Measurements from ENCODE around the gene KLHDC3.

KLHDC3 gene, protein sequence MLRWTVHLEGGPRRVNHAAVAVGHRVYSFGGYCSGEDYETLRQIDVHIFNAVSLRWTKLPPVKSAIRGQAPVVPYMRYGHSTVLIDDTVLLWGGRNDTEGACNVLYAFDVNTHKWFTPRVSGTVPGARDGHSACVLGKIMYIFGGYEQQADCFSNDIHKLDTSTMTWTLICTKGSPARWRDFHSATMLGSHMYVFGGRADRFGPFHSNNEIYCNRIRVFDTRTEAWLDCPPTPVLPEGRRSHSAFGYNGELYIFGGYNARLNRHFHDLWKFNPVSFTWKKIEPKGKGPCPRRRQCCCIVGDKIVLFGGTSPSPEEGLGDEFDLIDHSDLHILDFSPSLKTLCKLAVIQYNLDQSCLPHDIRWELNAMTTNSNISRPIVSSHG

DNA sequence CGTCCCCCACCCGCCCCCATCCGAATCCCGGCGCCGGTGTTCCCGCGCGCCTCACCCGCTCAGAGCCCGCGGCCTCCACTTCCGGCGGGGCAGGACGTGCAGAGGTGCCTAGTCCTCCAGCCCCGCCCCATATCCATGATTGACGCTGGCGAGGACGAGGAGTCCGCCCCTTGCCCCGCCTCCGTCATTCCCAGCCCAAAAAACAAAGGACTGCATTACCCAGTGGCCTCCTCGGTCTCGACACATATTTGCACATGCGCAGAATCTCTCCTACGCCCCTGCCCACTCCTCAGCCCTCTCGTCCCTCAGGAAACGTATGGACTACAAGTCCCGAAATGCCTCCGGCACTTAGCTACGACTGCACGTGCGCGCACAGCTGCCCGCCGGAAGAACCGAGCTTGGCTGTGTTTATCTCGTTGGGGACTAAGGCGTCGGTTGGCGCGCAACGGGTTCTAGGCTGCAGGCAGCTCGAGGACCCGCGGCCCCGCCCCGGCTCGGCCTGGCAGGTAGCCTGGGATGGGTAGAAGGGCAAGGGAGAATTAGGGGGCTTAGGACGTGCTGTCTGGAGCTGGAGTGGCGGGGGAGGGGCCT lies at the start of gene KLHDC3, which contains the start of gene MEA1:
TSS of gene KLHDC3 (plus strand) at position 407 of the 591 bp plus-strand sequence. CDS start 2,944 bp downstream, outside the sequence.
TSS of gene MEA1 (minus strand) at position 104 of the 591 bp plus-strand sequence. CDS start 133 bp downstream, outside the sequence.
- DNase-seq (ENCODE audit: low read depth) = peak; percentile 100

DNA sequence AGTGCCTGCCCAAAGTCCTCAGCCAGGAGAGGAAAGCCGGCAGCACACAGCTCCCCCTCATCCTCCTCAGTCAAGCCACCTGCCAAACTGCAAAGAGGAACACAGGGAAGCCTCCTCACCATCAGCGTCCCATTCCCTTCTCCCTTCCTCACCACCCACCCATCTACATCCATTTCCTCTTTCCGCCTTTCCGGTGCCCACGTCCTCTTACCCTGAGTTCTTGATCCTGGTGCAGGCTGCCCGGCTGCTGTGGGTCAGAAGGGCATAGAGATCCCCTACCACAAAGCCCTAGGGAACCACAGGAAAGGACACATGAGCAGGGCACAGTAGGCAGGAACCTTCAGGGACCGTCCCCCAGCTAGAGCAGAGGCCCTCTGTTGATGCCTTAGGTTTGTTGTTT lies 47.5 kb upstream of the KLHDC3 start:
- DNase-seq (ENCODE audit: low read depth) = no peak

DNA sequence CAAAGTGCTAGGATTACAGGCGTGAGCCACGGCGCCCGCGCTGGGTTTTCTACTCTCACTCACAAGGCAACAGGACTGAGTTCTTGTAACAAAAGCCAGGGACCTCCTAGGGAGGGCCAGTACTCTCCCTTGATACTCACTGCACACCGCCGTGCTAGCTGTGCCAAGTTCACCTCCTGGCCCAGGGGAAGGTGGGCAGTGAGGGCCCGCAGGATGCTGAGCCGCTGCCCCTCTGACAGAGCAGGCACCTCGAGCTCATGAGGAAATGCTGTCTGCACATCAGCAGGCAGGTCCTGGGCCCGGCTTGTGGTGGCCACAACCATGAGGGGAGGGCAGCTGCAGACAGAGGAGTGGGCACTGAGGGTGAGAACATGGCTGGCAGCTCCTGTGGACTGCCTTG lies 46.8 kb upstream of the KLHDC3 start:
- no peak for DNase-seq (ENCODE audit: low read depth)

DNA sequence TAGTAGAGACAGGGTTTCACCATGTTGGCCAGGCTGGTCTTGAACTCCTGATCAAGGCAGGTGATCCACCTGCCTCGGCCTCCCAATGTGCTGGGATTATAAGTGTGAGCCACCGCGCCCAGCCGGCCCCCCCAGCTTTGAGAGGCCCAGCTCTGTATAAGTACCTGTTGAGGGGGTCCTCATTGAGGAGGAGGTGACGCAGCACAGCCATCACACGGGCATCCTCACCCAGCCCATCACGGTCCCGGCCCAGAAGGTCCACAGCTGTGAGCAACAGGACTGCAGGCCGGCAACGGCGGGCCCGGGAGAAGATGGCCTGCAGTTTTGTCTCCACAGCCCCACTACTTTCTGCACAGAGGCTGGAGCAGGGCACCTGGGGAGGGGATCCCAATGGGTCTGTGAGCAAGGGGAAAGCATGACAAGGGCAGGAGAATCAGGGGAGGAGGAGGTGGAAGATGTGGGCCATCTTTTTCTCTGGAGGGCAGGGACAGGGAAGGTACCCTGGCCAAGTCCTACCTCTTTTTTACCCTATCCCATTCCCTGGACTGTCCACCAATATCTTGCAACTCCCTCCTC lies 45.8 kb upstream of the KLHDC3 start:
- no peak for DNase-seq (ENCODE audit: low read depth)

DNA sequence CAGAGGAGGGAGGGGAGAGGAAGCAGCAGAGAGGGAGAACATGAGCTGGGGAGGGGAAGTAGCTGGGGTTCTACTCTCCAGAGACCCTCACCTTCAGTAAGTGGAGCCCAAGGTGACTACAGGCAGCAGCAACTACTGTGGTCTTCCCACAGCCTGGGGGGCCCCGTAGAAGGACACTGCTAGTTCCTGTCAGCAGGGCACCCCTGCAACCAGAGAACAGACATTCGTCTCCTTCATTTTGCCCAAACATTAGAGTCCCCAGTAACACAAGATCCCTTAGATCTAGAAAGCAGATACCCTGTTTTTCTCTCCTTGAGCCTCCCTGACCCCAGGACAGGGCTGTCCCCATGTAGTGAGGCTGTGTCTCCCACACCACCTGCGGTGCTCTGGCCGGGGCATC lies 45.3 kb upstream of the KLHDC3 start:
- DNase-seq (ENCODE audit: low read depth) = no peak

DNA sequence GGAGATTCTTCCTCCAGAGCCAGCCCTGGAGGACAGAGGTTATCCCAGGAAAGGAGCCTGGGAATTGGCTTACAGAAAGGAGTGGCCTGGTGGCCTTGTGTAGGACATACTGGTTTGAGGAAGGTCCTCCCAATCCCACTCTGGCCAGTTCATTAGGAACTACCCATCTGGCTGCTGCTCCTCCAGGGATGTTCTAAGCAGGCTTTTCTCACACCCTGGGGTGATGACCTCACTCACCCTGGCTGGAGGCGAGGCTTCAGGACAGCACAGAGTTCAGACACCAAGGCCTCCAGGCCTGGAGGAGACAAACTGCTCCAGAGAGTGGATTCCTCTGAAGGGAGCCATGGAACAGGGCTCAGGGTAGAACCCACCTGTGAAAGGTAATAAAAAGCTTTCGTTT lies 44.6 kb upstream of the KLHDC3 start:
- no peak for DNase-seq (ENCODE audit: low read depth)

DNA sequence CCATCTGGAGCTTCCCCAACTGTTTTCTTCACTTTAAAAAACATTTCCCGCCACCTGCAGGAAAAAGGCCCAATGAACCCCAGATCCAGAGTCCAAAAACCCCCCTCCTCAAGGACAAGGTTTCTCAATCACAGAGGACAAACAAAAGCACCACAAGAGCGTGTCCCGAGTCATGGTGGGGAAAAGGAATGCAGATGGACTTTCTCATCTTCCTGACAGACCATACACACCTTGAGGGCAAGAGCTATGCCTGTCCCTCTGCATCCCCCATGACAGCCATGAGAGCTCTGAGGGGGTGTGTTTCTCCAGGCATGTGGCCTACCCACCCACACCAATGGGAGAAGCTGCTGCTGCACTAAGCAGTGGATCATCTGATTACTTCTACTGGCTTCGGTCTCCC lies 44.1 kb upstream of the KLHDC3 start:
- DNase-seq (ENCODE audit: low read depth) = no peak

DNA sequence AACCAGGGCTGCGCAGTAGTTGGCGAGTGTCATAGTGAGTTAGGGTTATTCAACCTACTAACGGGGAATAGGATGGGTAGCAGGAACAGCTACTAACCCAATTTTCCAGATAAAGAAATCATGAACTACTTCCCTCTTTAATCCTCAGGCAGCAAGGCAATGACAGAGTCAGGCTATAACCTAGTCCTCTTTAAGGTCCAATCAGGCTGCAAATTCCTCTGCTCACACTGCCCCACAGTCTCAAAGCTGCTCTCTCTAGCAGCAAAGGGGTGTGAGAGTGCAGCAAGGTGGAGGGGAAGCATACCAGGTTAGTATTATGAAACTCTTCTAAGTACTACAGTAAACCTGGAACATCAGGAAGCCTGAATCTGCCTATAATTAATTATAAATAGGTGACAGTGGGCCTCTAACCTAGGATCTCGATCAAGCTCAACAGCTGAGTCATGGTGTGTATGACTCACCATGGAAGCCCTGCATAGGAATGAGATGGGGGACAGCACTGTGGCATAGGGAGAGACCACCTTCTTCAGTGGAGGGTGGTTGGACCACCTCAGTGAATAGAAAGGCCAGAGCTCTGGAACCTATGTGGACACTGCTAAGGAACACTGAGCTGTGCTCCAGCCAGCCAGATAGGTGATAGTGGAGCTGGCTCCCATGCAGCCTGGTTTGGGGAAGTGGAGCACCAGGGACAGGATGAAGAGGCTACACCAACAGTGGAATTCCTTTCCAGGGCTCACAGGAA lies 43.0 kb upstream of the KLHDC3 start:
- peak; percentile 56 for DNase-seq (ENCODE audit: low read depth)

DNA sequence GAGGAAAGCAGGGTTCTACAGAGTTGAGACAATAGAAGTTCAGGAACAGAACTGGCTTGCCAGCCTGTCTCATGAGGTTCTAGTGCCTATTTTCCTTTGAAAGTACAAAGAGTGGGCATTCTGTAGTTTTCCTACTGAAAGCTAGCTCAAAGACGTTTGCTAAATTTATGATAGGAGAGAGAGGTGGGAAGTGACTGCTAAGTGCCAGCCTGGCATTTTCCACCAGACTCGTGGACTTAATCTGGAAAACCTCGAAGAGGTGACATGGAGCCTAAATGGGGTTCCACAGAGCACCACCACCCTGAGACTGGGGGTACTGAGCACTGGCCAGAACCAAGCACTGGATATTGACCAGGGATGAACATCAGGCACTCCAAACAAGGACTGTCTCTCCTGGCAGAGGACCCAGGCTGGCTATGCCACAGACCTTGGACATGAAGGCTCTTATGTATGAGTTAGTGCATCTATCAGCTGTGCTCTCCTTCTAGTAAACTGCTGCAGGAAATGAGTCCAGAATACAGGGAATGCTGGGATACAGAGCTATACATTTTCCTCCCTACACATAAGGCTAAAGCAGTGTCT lies 42.2 kb upstream of the KLHDC3 start:
- no peak for DNase-seq (ENCODE audit: low read depth)

DNA sequence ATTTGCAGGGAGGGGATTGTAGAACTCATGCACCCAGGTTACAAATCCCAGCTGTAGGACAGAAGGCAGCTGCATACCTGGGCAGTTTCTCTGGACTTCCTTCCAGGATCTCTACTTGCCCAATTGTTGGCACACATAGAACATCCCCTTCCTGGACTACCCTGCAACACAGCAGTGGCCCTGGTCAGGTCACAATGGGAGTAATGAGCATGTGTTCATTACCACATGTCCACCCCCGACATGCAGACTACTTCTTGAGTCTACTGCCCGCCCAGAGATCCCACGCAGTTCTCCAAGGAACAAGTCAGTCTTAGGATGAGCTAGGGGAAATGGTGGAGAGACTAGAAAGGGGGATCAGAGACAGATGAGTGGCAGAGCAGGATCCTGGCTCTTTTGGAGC lies 40.1 kb upstream of the KLHDC3 start:
- no peak for DNase-seq (ENCODE audit: low read depth)

DNA sequence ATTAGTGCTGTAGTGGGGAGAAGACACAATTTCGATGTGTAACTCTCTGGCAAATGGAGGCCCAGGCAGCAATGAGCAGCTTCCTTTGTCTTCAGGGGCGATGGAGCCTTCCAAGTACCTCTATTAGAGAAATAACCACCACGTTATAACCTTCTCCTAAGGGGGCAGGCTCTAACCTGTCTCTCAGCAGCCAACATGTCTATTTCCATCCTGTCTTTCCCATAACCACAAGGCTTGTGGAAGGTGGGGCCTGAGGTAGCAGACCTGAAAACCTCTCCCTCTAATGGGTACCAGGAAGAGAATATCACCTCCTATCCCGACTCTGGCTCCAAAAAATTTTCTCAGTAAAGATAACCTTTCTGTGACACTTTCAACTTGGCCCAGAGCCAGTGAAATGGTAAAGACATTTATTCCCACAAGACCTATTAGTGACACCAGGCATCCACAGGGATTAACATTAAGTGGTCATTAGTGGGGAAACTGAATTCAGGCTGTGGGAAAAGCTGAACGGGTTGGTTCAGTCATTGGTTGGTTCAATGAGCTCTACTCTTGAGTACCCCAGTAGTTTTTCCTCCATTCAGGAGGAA lies 39.0 kb upstream of the KLHDC3 start:
- no peak for DNase-seq (ENCODE audit: low read depth)

DNA sequence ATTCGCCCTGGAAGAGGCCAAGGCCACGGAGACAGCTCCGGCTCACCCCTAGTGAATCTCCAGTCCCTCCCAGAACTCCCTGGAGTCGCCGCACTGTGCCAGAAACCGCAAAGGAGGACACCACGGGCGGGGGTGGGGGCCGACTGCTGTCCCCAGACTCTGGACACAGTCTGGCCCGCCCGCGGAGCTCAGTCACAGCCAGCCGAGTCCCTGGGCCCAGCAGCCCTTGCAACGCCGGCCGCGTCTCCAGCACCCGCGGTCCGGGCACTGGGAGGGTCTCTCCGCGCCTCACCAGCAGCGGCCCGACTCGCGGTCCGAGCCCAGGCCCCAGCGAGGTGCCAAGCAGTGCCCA lies 35.6 kb upstream of the KLHDC3 start:
- DNase-seq (ENCODE audit: low read depth) = peak; percentile 61

DNA sequence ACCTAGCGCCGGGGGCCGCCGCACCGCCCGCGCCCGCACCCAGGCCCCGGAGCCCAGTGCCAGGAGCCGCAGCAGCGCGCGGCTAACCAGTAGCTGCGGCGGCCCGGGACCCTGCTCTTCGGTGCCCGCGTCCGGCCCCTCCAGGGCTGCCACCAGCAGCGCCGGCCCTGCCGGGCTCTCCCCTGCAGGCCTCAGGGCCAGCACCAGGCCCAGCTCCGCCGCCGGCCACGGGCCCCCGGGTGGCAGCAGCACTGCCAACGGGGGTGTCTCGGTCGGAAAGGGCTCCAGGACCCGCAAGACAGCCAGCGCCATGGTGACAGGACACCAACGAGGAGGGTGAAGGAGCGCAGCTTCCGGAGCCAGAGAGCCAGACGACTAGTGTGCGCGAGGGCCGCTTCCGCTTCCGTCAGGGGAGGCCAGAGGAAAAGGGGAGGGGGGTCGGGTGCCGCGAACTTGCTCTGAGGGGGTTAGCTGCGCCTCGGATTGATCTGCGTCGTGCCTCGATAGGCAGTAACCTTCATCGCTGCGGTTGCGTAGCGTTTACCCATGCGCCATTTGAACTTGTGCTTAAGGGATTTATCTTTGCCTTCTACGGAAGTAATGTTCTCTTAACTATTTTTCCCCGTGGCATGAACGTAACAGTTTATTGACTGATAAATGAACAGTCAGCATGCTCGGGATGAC lies 35.1 kb upstream of the KLHDC3 start, which contains the start of gene PEX6:
TSS of gene PEX6 (minus strand) at position 343 of the 684 bp plus-strand sequence. CDS start at position 312, 31 bp downstream.
- DNase-seq (ENCODE audit: low read depth) = peak; percentile 80

DNA sequence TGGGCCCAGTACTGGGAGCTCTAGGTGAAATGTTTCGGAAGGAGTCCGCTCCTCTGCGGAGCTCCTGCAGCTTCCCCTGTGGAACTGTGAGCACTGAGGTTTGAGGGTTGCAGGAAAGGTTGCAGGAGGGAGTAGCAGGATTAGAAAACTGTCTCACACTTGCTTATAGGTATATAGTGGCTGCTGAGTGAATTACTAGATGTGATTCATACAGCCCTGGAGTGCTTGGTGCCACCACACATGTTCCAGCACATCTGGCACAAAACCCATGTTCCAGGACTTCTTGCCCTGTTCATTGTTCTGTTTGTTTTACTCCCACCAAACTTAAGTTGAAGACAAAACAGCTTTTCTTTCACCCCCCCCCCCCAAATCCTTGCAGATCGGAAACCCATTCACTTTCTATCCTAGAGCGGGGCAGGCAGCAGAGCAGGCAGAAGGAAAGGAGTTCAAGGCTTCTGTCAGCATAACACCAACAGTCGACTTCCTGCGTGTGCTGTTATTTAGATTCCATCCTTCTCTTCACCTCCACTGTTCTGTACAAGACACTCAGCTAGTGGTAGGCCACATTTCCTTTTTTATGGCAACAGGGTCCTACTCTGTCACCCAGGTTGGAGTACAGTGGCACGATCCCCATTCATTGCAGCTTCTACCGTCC lies 34.4 kb upstream of the KLHDC3 start:
- DNase-seq (ENCODE audit: low read depth) = no peak

DNA sequence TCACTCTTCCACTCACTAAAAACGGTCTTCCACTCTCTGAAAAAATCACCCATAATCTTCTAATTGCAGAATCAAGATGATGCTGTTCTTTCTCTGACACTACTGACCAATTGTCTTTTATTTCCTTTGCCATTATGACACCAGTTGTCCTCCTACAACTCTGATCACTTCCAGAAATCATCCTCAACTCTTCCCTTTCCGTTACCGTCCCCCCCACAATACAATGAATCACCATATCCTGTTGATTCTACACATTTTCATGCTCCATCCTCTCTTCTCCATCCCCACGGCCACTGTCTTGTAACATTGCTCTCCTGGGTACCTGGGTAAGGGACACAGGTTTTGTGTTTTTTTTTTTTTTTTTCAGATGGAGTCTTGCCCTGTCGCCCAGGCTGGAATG lies 32.2 kb upstream of the KLHDC3 start:
- DNase-seq (ENCODE audit: low read depth) = peak; percentile 37

DNA sequence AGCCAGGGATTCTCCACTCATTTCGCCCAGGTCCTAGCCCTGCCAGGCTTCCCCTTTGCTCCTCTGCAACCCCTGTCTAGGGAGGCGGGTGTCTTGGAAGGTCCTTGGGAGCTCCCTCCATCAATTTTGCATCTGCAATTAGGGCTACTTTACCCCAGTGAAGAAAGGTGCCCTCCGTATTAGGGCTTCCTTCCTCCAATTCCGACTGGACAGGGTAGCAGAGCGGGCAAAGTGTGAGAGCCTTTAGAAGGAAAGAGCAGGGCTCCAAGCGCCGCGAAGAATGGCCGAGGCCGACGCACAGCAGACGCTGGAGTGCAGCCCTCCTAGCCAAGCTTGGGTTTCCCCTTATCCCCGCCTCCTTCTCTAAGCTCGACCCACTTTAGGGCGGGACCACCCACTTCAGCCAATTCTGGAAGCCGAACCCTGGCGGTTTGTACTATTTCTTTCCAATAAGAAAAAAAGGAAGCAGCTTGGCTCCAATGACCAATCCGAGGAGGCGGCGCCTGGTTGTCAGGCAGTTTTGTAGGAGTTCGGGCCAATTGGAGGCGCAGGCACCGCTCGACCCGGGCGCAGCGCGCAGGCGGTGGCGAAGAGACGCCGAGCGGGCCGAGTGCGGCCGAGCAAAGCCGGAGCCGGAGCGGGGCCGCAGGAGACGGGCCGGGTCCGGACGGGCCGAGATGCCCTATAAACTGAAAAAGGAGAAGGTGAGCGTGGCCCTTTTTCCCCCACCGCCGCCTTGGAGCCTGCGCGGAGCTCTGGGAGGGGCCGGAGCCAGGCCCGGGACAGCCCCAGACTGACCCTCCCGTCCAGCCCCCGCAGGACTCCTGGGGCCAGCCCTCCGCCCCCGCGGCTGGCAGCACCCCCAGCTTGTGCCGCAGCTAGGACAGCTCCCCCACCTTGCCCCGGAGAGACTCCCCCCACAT lies 29.8 kb upstream of the KLHDC3 start, which contains the start of gene PPP2R5D:
TSS of gene PPP2R5D (plus strand) at position 570 of the 923 bp plus-strand sequence. CDS start at position 678, 108 bp downstream.
- DNase-seq (ENCODE audit: low read depth) = peak; percentile 99

DNA sequence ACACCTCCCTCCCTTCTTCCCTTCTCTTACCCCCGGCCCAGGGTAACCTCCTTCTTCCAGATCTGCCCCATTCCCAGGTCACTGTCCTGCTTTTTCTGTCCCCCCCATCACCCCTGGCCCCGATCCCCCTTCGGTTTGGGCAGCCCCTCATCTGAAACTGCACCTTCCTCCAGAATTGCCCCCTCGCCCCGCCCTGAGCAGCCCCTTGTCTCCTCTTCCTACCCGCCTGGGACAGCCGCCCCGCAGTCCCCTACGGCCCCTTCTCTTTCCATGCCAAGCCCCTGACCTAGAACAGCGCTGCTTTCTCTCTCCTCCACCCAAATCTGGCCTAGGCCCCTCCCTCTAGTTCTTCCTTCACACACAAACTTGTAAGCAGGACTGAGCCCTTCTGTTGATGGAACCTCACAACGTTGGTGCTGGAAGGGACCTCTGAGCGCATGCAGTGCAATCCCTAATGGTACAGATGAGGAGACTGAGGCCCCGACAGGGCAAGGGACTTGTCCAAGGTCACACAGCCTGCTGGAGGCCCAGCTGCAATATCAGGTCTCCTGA lies 29.0 kb upstream of the KLHDC3 start:
- DNase-seq (ENCODE audit: low read depth) = peak; percentile 30

DNA sequence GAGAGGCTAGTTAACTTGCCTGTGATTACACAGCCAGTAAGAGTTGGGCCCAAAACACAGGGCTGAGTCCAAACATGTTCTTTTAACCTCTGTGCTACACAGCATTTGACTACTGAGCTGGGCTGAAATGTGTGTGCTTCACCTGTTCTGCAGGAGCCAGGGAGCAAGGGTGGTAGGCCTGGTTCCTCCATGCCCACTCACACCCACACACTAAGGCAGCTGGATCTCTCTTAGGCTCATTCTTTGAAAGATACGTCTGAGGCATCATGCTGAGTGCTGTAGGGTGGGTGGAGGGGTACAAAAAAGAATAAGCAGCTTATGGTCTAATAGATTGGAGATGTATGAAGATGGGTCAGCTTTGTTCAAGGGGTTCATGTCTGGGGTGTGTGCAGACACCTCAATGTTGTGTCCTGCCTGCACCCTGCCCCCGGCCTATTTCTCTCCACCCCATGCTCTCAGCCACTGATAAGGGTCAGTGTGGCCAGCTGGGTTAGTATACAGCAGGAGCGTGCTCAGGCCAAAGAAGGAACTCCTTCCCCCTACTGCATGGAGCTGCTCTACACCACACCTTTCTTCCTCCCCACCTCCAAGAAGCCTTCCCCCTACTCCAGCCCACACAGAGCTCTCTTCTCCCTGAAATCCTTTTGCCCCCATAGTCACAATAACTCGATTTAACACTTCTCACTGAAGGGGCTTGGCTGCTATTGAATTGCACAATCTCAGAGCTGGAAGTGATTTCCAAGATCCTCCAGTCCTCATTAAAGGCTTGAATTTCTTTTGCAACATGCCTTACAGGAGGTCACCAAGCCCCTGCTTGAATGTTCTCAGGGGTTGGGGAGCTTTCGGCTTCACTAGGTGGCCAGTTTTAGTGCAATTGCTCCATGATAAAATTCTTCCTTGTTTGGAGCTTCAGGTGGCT lies 26.3 kb upstream of the KLHDC3 start:
- DNase-seq (ENCODE audit: low read depth) = no peak
